Neuronal stem cell (in vitro differentiated cells): ENCODE data around the gene CRACR2B.

Experiments
- DNase-seq: peaks from one replicate; pipeline ENCODE4 v3.0.0-alpha.2; 2013; ENCODE audit warnings: low spot score
- H2AFZ ChIP-seq: one replicate; pipeline ENCODE4 v1.6.1; 2013; ENCODE audit warnings: mild to moderate bottlenecking, low read length, inconsistent platforms
- H2AK5ac ChIP-seq: 2 replicates; pipeline ENCODE4 v1.6.1; 2013; ENCODE audit warnings: low read depth, mild to moderate bottlenecking, inconsistent platforms, low read length, moderate library complexity, mixed read lengths
- H2BK120ac ChIP-seq: 2 replicates; pipeline ENCODE4 v1.6.1; 2013; ENCODE audit warnings: low read depth, mild to moderate bottlenecking, inconsistent platforms, low read length, moderate library complexity, mixed read lengths
- H2BK12ac ChIP-seq: one replicate; pipeline ENCODE4 v1.6.1; 2013; ENCODE audit warnings: low read length, inconsistent platforms
- H2BK15ac ChIP-seq: 2 replicates; pipeline ENCODE4 v1.6.1; 2013; ENCODE audit warnings: mild to moderate bottlenecking, low read length, inconsistent platforms, mixed read lengths
- H2BK5ac ChIP-seq: one replicate; pipeline ENCODE4 v1.6.1; 2013; ENCODE audit warnings: inconsistent platforms, mild to moderate bottlenecking, low read length, moderate library complexity
- H3K14ac ChIP-seq: one replicate; pipeline ENCODE4 v1.6.1; 2013; ENCODE audit warnings: low read length, inconsistent platforms
- H3K18ac ChIP-seq: 2 replicates; pipeline ENCODE4 v1.6.1; 2013; ENCODE audit warnings: low read length, inconsistent platforms
- H3K23ac ChIP-seq: 2 replicates; pipeline ENCODE4 v1.6.1; 2013; ENCODE audit warnings: low read depth, mild to moderate bottlenecking, mixed read lengths, low read length, inconsistent platforms; ENCODE audit not compliant: poor library complexity
- H3K27ac ChIP-seq: replicated peaks from 3 replicates; pipeline ENCODE4 v1.5.1; 2013; ENCODE audit warnings: low read length, inconsistent platforms
- H3K27me3 ChIP-seq, 3 experiments: 2 replicates each; pipeline ENCODE4 v1.6.1; 2013; ENCODE audit warnings: low read length in 3 of 3, mild to moderate bottlenecking in 2 of 3, inconsistent platforms in 1 of 3, low read depth in 1 of 3, mixed read lengths in 1 of 3, moderate library complexity in 1 of 3; ENCODE audit not compliant: control insufficient read depth in 3 of 3, insufficient read depth in 3 of 3
- H3K36me3 ChIP-seq, 2 donors: replicated peaks in 1 of 2; 2 replicates each; pipeline ENCODE4 v1.6.1; 2013; ENCODE audit warnings: low read length in 2 of 2; ENCODE audit not compliant: control insufficient read depth in 2 of 2, insufficient read depth in 2 of 2
- H3K4ac ChIP-seq: 2 replicates; pipeline ENCODE4 v1.6.1; 2013; ENCODE audit warnings: inconsistent platforms, mild to moderate bottlenecking, low read length, moderate library complexity
- H3K4me1 ChIP-seq, 2 donors: 1 replicate in 1 of 2; 2 replicates in 1 of 2; pipeline ENCODE4 v1.6.1; 2013; ENCODE audit warnings: low read length in 2 of 2, low read depth in 1 of 2; ENCODE audit not compliant: control insufficient read depth in 2 of 2, insufficient read depth in 1 of 2
- H3K4me2 ChIP-seq: one replicate; pipeline ENCODE4 v1.6.1; 2013; ENCODE audit warnings: mild to moderate bottlenecking, low read length, inconsistent platforms; ENCODE audit not compliant: insufficient read depth, poor library complexity, severe bottlenecking
- H3K4me3 ChIP-seq, 2 donors: 2 replicates each; pipeline ENCODE4 v1.5.1; 2013; ENCODE audit warnings: low read length in 2 of 2, mild to moderate bottlenecking in 2 of 2, inconsistent platforms in 1 of 2, moderate library complexity in 1 of 2
- H3K79me1 ChIP-seq: one replicate; pipeline ENCODE4 v1.6.1; 2013; ENCODE audit warnings: low read depth, mild to moderate bottlenecking, inconsistent platforms, low read length, moderate library complexity
- H3K9ac ChIP-seq: one replicate; pipeline ENCODE4 v1.6.1; 2013; ENCODE audit warnings: mild to moderate bottlenecking, low read depth, low read length, inconsistent platforms; ENCODE audit not compliant: poor library complexity
- H3K9me3 ChIP-seq, 2 donors: replicated peaks in 1 of 2; 2 replicates each; pipeline versions ENCODE3 to v1.6.1; 2013; ENCODE audit warnings: low read length in 2 of 2, mild to moderate bottlenecking in 2 of 2, inconsistent platforms in 1 of 2, low read depth in 1 of 2, mixed read lengths in 1 of 2, moderate library complexity in 1 of 2; ENCODE audit not compliant: control insufficient read depth in 2 of 2, insufficient read depth in 1 of 2
- H4K8ac ChIP-seq: one replicate; pipeline ENCODE4 v1.6.1; 2013; ENCODE audit warnings: low read depth, mild to moderate bottlenecking, inconsistent platforms, low read length, moderate library complexity
- H4K91ac ChIP-seq: one replicate; pipeline ENCODE4 v1.6.1; 2013; ENCODE audit warnings: low read length, low read depth, mild to moderate bottlenecking, inconsistent platforms; ENCODE audit not compliant: poor library complexity
- WGBS, 2 donors: extraction: QIAGEN DNeasy Blood & Tissue Kit; methylation state at CpG; one replicate each; pipeline ENCODE4 v1.1.7; 2013; ENCODE audit warnings: missing lambda C conversion rate in 2 of 2, mixed read lengths in 1 of 2; ENCODE audit not compliant: insufficient read length in 2 of 2, insufficient replicate concordance in 1 of 2; ENCODE audit errors: extremely low coverage in 2 of 2; 5-methylcytosine and 5-hydroxymethylcytosine counted together

Gene CRACR2B

GRCh38 chr11:798093-798713, 29.5 kb upstream of the CRACR2B start, which contains the start of gene SLC25A22:
SLC25A22 (minus strand) TSS chr11:798281; CDS start chr11:795006, 3,275 bp downstream.
- peak within 1 kb of the TSS; percentile 81 for H2BK120ac ChIP-seq
- H3K14ac ChIP-seq = peak within 1 kb of the TSS; percentile 100
- H3K23ac ChIP-seq = peak within 1 kb of the TSS; percentile 99
- peak within 1 kb of the TSS; percentile 99 for H2BK5ac ChIP-seq
- H2AFZ ChIP-seq = peak within 1 kb of the TSS; percentile 88
- H3K4ac ChIP-seq = peak within 1 kb of the TSS; percentile 84
- H3K9me3 ChIP-seq = no peaks in the 10 kb centered on the region
- no peak within 1 kb of the TSS for H2BK12ac ChIP-seq
- peak within 1 kb of the TSS; percentile 92 for H3K4me2 ChIP-seq
- H3K36me3 ChIP-seq = peaks cover 37 to 61% of the 10 kb centered on the region in 2 donors
- no CpG with 5 or more reads among the region's 69 CpGs for WGBS, 2 donors
- peak within 1 kb of the TSS; percentile 3 for H4K8ac ChIP-seq
- H3K9ac ChIP-seq = peak within 1 kb of the TSS; percentile 97
- H3K4me3 ChIP-seq = peak within 1 kb of the TSS; percentile 99 to 100
- no peak within 1 kb of the TSS for H4K91ac ChIP-seq
- H2BK15ac ChIP-seq = peak within 1 kb of the TSS; percentile 87
- H3K27me3 ChIP-seq = no peaks in the 10 kb centered on the region
- peak; percentile 83 for DNase-seq
- peaks cover 10 to 15% of the 10 kb centered on the region in 2 donors for H3K4me1 ChIP-seq
- H3K27ac ChIP-seq = peak within 1 kb of the TSS; percentile 86
- H3K79me1 ChIP-seq = peaks cover 28% of the 10 kb centered on the region
- H2AK5ac ChIP-seq = peak within 1 kb of the TSS; percentile 89
- H3K18ac ChIP-seq = peak within 1 kb of the TSS; percentile 100

GRCh38 chr11:799641-800316, 27.9 kb upstream of the CRACR2B start:
- Histone ChIP-seq H2BK12ac (no peak overlapping the region), H3K27ac (no peak overlapping the region), H4K91ac (no peak overlapping the region), H3K79me1 (peaks cover 28% of the 10 kb centered on the region), H3K4ac (no peak overlapping the region), H3K27me3 (no peaks in the 10 kb centered on the region), H2BK5ac (peak overlapping the region; percentile 82), H3K23ac (no peak overlapping the region), H3K18ac (no peak overlapping the region), H3K9ac (no peak overlapping the region), H2AFZ (no peak overlapping the region), H3K4me1 (peaks cover 21 to 28% of the 10 kb centered on the region in 2 donors), H2BK120ac (no peak overlapping the region), H3K36me3 (peaks cover 24 to 51% of the 10 kb centered on the region in 2 donors), H2AK5ac (no peak overlapping the region), H4K8ac (peak overlapping the region; percentile 65), H3K4me2 (no peak overlapping the region), H3K14ac (no peak overlapping the region), H3K9me3 (no peaks in the 10 kb centered on the region), H3K4me3 (no peak overlapping the region), H2BK15ac (no peak overlapping the region)
- no CpG with 5 or more reads among the region's 32 CpGs for WGBS, 2 donors
- no peak for DNase-seq

DNA sequence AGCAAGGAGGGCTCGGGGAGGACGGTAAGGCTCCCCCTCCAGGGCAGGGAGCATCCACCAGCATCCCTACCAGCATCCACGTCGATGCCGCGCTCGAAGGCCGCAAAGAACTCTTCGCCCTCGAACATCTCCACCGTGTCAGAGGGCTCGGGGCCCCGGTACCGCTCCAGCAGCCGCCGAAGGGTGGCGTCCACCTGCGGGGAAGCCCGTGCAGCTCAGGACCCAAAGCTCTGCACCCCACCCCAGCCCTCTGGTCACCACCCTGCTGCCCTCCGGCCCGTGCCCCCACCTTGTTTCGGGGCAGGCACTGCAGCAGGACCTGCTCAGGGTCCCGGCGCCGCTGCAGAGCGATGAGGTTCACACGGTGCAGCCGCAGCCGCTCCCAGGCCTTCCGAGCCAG, 27.2 kb upstream of the CRACR2B start:
- H3K9ac ChIP-seq = peak overlapping the region; percentile 70
- H4K8ac ChIP-seq = no peak overlapping the region
- H3K9me3 ChIP-seq = no peaks in the 10 kb centered on the region
- H3K18ac ChIP-seq = no peak overlapping the region
- no peak overlapping the region for H3K4me2 ChIP-seq
- H2BK15ac ChIP-seq = no peak overlapping the region
- no peak overlapping the region for H3K4ac ChIP-seq
- H3K27me3 ChIP-seq = no peaks in the 10 kb centered on the region
- WGBS, 2 donors = no CpG with 5 or more reads among the region's 30 CpGs
- no peak overlapping the region for H2BK120ac ChIP-seq
- no peak overlapping the region for H3K23ac ChIP-seq
- H4K91ac ChIP-seq = no peak overlapping the region
- H3K4me1 ChIP-seq = peaks cover 21 to 31% of the 10 kb centered on the region in 2 donors
- peaks cover 23 to 50% of the 10 kb centered on the region in 2 donors for H3K36me3 ChIP-seq
- H2AK5ac ChIP-seq = no peak overlapping the region
- H3K14ac ChIP-seq = no peak overlapping the region
- no peak overlapping the region for H3K27ac ChIP-seq
- H3K4me3 ChIP-seq = no peak overlapping the region
- H2BK12ac ChIP-seq = no peak overlapping the region
- peaks cover 24% of the 10 kb centered on the region for H3K79me1 ChIP-seq
- no peak overlapping the region for H2AFZ ChIP-seq
- DNase-seq = no peak
- H2BK5ac ChIP-seq = no peak overlapping the region

- peaks cover 23 to 50% of the 10 kb centered on the region in 2 donors for H3K36me3 ChIP-seq
- H4K8ac ChIP-seq = no peak overlapping the region
- H3K79me1 ChIP-seq = peaks cover 22% of the 10 kb centered on the region
- no peak overlapping the region for H2BK12ac ChIP-seq
- DNase-seq = no peak
- no peak overlapping the region for H3K23ac ChIP-seq
- peaks cover 20 to 25% of the 10 kb centered on the region in 2 donors for H3K4me1 ChIP-seq
- H2BK120ac ChIP-seq = no peak overlapping the region
- no peak overlapping the region for H3K9ac ChIP-seq
- no peaks in the 10 kb centered on the region for H3K9me3 ChIP-seq
- no peak overlapping the region for H2BK15ac ChIP-seq
- no peak overlapping the region for H3K27ac ChIP-seq
- no peak overlapping the region for H3K4ac ChIP-seq
- no peak overlapping the region for H2BK5ac ChIP-seq
- no peak overlapping the region for H3K14ac ChIP-seq
- H3K4me2 ChIP-seq = no peak overlapping the region
- H3K18ac ChIP-seq = no peak overlapping the region
- no peak overlapping the region for H4K91ac ChIP-seq
- no peak overlapping the region for H3K4me3 ChIP-seq
- H2AFZ ChIP-seq = no peak overlapping the region
- no peak overlapping the region for H2AK5ac ChIP-seq
- H3K27me3 ChIP-seq = no peaks in the 10 kb centered on the region
- no CpG with 5 or more reads among the region's 20 CpGs for WGBS, 2 donors
Observed at GRCh38 chr11:801097-801780, 26.5 kb upstream of the CRACR2B start.
